Adrenal gland (tissue), 5 donors: ENCODE measurements around the gene TP53RK.

Experiments used
- POLR2A ChIP-seq, 2 donors: fragments of 450-650 bp; IDR thresholded peaks; one replicate each; pipeline ENCODE4 v1.6.1; 2017; ENCODE audit warnings: antibody characterized with exemption in 2 of 2, mild to moderate bottlenecking in 2 of 2, moderate library complexity in 1 of 2
- TF ChIP-seq, protein P1 (sequence below), 6 experiments: fragments of 450-650 bp in 4 of 6; fragments of 200-600 bp in 2 of 6; sonication (generic) in 1 of 6; IDR thresholded peaks; 1 replicate in 5 of 6; 2 replicates in 1 of 6; pipeline versions ENCODE4 v1.5.1 to v1.8.0; 2016 to 2021; ENCODE audit warnings: antibody characterized with exemption in 6 of 6, mild to moderate bottlenecking in 2 of 6, moderate library complexity in 1 of 6
- donor health status: DM: no; HTN: no; CAD: no.

DNA sequence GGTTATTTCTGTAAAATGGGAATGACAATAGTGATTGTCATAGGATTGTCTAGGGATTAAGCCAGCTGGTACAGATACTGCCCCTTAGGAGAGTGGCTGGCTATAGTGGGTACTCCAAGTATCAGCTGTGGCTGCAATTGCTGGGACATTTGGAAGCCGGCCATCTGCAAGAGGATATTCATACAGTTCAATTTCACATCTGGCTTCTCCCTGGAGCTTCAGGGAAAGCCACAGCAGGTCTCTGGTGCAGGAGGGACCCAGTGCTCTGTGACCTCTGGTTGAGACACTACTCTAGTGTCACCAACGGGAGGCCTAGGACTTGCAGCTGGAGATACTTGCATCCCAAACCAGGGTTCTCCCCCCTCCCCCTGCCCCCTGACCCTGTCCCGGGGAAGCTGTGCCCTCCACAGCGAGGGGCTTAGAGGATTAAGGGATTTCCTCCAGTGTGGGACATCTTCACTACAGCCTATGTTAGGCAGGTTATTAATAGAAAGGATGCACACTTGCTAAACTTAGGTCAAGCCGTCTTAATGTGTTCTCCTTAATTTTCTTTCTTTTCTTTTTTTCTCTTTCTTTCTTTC lies 22.9 kb upstream of the TP53RK start:
- TF ChIP-seq, protein P1, sequence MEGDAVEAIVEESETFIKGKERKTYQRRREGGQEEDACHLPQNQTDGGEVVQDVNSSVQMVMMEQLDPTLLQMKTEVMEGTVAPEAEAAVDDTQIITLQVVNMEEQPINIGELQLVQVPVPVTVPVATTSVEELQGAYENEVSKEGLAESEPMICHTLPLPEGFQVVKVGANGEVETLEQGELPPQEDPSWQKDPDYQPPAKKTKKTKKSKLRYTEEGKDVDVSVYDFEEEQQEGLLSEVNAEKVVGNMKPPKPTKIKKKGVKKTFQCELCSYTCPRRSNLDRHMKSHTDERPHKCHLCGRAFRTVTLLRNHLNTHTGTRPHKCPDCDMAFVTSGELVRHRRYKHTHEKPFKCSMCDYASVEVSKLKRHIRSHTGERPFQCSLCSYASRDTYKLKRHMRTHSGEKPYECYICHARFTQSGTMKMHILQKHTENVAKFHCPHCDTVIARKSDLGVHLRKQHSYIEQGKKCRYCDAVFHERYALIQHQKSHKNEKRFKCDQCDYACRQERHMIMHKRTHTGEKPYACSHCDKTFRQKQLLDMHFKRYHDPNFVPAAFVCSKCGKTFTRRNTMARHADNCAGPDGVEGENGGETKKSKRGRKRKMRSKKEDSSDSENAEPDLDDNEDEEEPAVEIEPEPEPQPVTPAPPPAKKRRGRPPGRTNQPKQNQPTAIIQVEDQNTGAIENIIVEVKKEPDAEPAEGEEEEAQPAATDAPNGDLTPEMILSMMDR (IDR thresholded peaks at IDR 0.05): no peak
- no peak for TF ChIP-seq POLR2A (IDR thresholded peaks at IDR 0.05)
